Measurements from ENCODE around the gene MPPED2.

GRCh38 chr11:30565027-30565426 is 21.1 kb downstream of the MPPED2 start:
- TF ChIP-seq EZH2 (optimal IDR thresholded peaks at IDR 0.05; ENCODE audit: low read depth, low read length) (no peak), CTCF (IDR thresholded peaks at IDR 0.05; ENCODE audit: low read length) (no peak), EZH2phosphoT487 (IDR thresholded peaks at IDR 0.05; ENCODE audit: low read length) (no peak)
